Thoracic aorta endothelial cell (primary cell): ENCODE results near the gene FANCM. TPM values are rescaled to one million over a fixed set of nuclear protein-coding genes. Genes with fewer than 3 reads are reported as not detected.

Source experiments
- small RNA-seq: library from RNA; depleted of rRNA; stranded (forward); fragments of <200 nt; gene quantifications from one replicate; pipeline ENCODE3, GENCODE V24; 2012
- total RNA-seq: library from RNA; depleted of rRNA; stranded (reverse); fragments of >200 nt; gene quantifications from 2 replicates; pipeline ENCODE4 v1.2.3, GENCODE V29; 2012

Gene FANCM, protein sequence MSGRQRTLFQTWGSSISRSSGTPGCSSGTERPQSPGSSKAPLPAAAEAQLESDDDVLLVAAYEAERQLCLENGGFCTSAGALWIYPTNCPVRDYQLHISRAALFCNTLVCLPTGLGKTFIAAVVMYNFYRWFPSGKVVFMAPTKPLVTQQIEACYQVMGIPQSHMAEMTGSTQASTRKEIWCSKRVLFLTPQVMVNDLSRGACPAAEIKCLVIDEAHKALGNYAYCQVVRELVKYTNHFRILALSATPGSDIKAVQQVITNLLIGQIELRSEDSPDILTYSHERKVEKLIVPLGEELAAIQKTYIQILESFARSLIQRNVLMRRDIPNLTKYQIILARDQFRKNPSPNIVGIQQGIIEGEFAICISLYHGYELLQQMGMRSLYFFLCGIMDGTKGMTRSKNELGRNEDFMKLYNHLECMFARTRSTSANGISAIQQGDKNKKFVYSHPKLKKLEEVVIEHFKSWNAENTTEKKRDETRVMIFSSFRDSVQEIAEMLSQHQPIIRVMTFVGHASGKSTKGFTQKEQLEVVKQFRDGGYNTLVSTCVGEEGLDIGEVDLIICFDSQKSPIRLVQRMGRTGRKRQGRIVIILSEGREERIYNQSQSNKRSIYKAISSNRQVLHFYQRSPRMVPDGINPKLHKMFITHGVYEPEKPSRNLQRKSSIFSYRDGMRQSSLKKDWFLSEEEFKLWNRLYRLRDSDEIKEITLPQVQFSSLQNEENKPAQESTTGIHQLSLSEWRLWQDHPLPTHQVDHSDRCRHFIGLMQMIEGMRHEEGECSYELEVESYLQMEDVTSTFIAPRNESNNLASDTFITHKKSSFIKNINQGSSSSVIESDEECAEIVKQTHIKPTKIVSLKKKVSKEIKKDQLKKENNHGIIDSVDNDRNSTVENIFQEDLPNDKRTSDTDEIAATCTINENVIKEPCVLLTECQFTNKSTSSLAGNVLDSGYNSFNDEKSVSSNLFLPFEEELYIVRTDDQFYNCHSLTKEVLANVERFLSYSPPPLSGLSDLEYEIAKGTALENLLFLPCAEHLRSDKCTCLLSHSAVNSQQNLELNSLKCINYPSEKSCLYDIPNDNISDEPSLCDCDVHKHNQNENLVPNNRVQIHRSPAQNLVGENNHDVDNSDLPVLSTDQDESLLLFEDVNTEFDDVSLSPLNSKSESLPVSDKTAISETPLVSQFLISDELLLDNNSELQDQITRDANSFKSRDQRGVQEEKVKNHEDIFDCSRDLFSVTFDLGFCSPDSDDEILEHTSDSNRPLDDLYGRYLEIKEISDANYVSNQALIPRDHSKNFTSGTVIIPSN (N-terminal part only)
- 23.0 and 23.7 TPM in 2 replicates for total RNA-seq

GRCh38 chr14:45135659-45136395, at the start of gene FANCM:
TSS of gene FANCM (plus strand) at chr14:45135930. CDS start at chr14:45136032, 102 bp downstream.

GRCh38 chr14:45134051-45134958, 1.4 kb upstream of the FANCM start, which contains the start of gene FKBP3:
TSS of gene FKBP3 (minus strand) at chr14:45134481. CDS start at chr14:45134456, 25 bp downstream.

Small RNA genes lying within 50 kb of the gene (small RNA-seq; reads per million reads assigned to genes)
- gene RF00151 (not detected), gene SNORD127 (6,787 reads per million, percentile 100 among the genes with 10 or more reads in this experiment)

Other genes with a start within 250 kb of the FANCM start
- gene KLHL28, start 174.0 kb upstream of the FANCM start, total RNA-seq: 9.8 and 12.2 TPM in 2 replicates
- gene TOGARAM1, start 173.7 kb upstream of the FANCM start, total RNA-seq: 21.5 and 23.3 TPM in 2 replicates
- gene PRPF39, start 51.8 kb upstream of the FANCM start, total RNA-seq: 39.8 and 43.6 TPM in 2 replicates
- 57.8 and 58.4 TPM in 2 replicates for gene FKBP3, start 1.4 kb upstream of the FANCM start, total RNA-seq
- 65.3 and 85.3 TPM in 2 replicates for gene MIS18BP1, start 117.3 kb downstream of the FANCM start, total RNA-seq